Stimulated activated naive B cell treated with anti-CD40 and anti-IgM and Interleukin-4, amounts not matched to agents 10 μg/mL and 1 μg/mL and 100 μg/mL, for 72 hours (primary cell): ENCODE data around the gene CRYBA4.

Source experiments
- ATAC-seq, 2 donors: fragments of 150-1000 bp; cut with Tn5 transposase; replicated peaks; 2 replicates each; pipeline ENCODE4 v1.10.0; 2021; ENCODE audit warnings: moderate library complexity in 1 of 2
- DNase-seq: peaks from one replicate; pipeline ENCODE4 v3.0.0; 2021
- H3K27ac Mint-ChIP-seq: one replicate; pipeline ENCODE4 v1.8.0; 2022; ENCODE audit warnings: mild to moderate bottlenecking, mixed read lengths
- H3K27me3 Mint-ChIP-seq, 2 donors: one replicate each; pipeline ENCODE4 v1.8.0; 2022; ENCODE audit warnings: mixed read lengths in 2 of 2
- H3K36me3 Mint-ChIP-seq, 2 donors: one replicate each; pipeline ENCODE4 v1.8.0; 2022; ENCODE audit warnings: mixed read lengths in 2 of 2, mild to moderate bottlenecking in 1 of 2
- H3K4me1 Mint-ChIP-seq, 2 donors: one replicate each; pipeline ENCODE4 v1.8.0; 2022; ENCODE audit warnings: mixed read lengths in 2 of 2, mild to moderate bottlenecking in 1 of 2
- H3K4me3 Mint-ChIP-seq, 2 donors: one replicate each; pipeline ENCODE4 v1.8.0; 2022; ENCODE audit warnings: mild to moderate bottlenecking in 2 of 2, mixed read lengths in 2 of 2, moderate library complexity in 1 of 2
- H3K9me3 Mint-ChIP-seq, 2 donors: one replicate each; pipeline ENCODE4 v1.8.0; 2022; ENCODE audit warnings: mixed read lengths in 2 of 2, mild to moderate bottlenecking in 1 of 2

Gene CRYBA4

DNA sequence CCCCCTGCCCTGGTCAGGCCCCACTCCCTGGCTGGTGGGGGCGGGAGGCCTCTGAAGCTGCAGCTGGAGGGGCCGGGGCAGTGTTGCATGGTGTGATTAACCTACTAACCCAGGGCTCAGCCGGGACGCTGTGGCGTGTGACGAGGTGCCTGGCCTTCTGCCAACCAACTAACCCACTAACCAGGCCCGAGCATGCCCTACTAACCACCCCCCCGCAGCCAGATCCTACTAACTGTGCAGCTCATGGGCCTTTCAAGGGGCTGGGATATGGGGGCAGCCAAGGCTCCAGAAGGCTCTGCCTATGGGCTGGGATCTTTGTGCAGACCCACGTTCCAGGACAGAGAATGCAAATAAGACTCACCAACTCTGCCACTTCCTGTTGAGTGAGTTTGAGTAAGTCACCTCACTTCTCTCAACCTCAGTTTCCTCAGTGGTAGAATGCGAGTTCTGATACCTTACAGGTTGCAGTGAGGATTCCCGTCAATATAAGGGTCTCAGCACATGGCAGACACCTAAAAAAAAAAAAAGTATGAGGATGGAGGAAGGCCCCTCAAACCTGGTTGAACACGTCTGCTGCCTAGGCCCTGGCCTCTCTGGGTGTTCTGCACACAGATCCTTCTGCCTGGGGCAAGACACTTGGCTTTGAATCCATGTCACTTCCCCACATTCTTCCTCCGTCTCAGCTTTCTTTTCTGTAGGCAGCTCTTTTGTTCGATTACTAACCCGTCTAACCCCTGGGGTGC is 49.7 kb downstream of the CRYBA4 start:
- H3K4me3 Mint-ChIP-seq, result peak overlapping the region in 1 of 2 donors; percentile 99
- peaks cover 4 to 5% of the 10 kb centered on the region in 2 donors for H3K9me3 Mint-ChIP-seq
- H3K27ac Mint-ChIP-seq, result peak overlapping the region; percentile 99
- peaks cover 13 to 25% of the 10 kb centered on the region in 2 donors for H3K36me3 Mint-ChIP-seq
- H3K27me3 Mint-ChIP-seq, result no peaks in the 10 kb centered on the region
- DNase-seq (peak; percentile 20), ATAC-seq (no peak)
- H3K4me1 Mint-ChIP-seq, result peaks cover 61 to 73% of the 10 kb centered on the region in 2 donors

DNA sequence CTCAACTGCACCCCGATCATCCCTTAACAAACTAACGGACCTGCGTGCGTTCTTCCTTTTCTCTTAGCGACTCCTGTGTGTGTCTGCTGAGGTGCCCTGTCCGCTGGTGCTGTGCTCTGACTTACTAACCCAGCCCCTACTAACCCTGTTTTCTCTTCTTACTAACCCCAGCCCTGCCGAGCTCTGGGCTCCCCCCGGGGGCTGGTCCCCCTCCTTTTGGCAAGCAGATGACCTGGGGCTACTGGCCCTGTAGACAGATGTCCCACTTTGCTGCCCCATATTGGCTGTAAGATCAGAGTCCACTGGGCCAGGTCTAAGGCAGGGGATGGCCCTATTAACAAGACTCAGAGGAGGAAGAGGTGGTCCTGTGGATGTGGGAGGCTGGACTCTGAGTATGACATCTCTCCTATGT is 50.3 kb downstream of the CRYBA4 start:
- no peak for DNase-seq
- H3K36me3 Mint-ChIP-seq, result peaks cover 13 to 25% of the 10 kb centered on the region in 2 donors

DNA sequence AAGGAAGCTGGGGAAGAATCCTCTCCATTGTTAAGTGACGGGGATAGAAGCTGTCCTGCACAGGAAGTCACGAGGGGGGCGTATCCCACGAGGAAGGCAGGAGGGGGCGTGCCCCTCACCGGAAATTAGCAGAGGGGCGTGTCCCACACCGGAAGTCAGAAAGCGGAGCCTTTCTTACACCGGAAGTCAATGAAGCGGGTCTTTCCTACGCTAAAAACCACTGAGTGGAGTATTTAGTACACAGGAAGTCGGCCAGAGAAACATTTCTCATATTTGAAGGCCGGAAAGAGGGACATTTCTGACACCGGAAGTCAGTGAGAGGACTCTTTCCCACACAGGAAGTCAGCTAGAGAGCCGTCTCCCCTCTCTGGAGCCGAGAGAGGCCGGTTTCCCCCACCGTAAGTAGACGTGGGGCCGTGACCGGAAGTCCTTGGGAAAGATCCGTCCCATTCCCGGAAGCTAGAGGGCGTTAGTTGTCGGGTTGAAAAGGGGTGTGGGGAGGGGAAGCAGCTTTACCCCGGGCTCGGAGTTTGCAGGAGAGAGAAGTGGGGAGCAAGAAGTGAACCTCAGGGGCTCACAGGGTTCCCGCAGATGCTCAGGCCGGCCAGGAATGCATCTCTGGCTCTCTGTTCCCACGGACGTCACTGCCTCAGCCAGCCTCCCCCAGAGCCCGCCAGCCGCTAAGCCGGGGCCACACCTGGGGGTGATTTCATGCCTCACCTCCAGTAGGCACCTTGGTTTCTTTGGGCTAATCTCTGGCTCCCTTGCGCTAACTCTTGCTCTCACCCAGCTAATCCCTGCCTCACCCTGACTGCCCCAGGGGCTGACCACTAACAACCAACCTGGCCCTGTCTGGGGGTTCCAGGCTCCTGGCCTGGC is 51.1 kb downstream of the CRYBA4 start:
- peak; percentile 83 to 85 for ATAC-seq
- no peaks in the 10 kb centered on the region for H3K27me3 Mint-ChIP-seq
- peak; percentile 91 for DNase-seq
- H3K36me3 Mint-ChIP-seq, result peaks cover 13 to 25% of the 10 kb centered on the region in 2 donors
- H3K4me1 Mint-ChIP-seq, result peaks cover 54 to 72% of the 10 kb centered on the region in 2 donors
- H3K9me3 Mint-ChIP-seq, result peaks cover 4 to 5% of the 10 kb centered on the region in 2 donors
- peak overlapping the region; percentile 93 to 99 for H3K4me3 Mint-ChIP-seq
- peak overlapping the region; percentile 99 for H3K27ac Mint-ChIP-seq

More for the DNA sequence above, 50.3 kb downstream of the CRYBA4 start:
- peak overlapping the region; percentile 93 to 99 for H3K4me3 Mint-ChIP-seq
- H3K4me1 Mint-ChIP-seq, result peaks cover 60 to 73% of the 10 kb centered on the region in 2 donors
- H3K9me3 Mint-ChIP-seq, result peaks cover 4 to 5% of the 10 kb centered on the region in 2 donors
- peak in 1 of 2 donors; percentile 24 for ATAC-seq
- H3K27me3 Mint-ChIP-seq, result no peaks in the 10 kb centered on the region
- H3K27ac Mint-ChIP-seq, result peak overlapping the region; percentile 99

DNA sequence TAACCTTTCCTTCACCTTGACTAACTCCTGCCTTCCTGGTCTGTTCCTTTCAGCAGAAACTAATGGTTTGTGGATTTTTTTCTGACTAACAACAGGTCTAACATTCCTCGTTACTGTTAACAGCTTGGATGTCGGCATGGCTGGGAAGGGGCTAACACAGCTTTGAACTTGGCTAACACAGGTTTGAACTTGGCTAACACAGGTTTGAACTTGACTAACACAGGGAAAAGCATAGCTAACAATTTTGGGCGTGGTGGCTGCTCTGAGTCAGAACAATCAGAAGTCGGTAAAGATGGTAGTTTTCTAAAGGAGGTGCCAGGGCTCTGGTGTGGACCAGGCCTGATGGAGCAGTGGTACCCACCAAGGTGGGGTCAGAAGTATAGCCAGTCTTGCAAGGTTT is 51.7 kb downstream of the CRYBA4 start:
- DNase-seq (no peak), ATAC-seq (no peak)
- Mint-ChIP-seq H3K27ac (peak overlapping the region; percentile 99), H3K9me3 (peaks cover 4 to 5% of the 10 kb centered on the region in 2 donors), H3K36me3 (peaks cover 13 to 25% of the 10 kb centered on the region in 2 donors), H3K4me3 (peak overlapping the region; percentile 93 to 99), H3K4me1 (peaks cover 55 to 76% of the 10 kb centered on the region in 2 donors), H3K27me3 (no peaks in the 10 kb centered on the region)

DNA sequence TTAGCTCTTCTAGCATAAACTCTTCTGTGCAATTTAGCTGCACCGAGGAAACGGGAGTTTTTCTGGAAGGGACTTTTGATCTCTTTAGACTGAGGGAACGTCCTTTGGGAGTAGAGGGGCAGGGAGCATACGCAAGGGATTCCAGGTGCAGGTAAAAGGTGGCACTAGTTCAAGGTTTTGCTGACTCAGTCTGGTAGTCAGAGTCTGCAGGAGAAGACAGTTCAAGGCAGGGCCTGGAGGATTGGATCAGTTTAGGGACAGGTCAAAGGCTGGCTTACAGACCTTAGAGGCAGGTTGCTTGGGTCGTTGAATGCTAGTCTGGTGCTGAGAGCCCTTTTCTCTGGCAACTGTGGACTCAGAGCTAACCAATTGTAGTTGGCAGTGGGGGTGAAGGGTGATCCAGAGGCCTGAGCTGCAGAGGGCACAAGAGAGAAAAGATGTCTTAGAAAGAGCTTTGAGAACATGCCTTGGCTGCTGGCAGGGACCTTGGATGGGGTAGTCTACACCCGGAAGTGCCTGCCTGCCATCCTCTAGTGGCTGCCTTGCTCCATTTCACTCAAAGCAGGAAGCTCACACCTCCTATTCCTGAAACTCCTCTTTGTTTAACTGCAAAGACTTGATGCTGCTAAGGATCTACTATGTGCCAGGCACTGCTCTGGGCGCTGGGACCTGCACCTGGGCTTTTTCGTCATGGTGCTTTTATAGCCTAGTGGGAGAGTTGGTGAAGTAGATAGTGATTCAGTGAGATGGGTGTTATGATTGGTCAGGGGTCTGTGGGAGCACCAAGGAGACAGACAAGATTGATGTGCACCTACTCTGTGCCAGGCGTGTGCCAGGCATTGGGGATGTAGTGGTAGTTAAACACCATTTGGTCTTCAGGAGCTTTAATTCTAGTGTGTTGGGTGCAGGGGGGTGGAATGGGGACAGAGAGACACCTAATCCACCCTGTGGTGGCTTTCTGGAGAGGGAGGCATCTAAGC is 52.7 kb downstream of the CRYBA4 start:
- peaks cover 60 to 75% of the 10 kb centered on the region in 2 donors for H3K4me1 Mint-ChIP-seq
- DNase-seq, result no peak
- ATAC-seq, result no peak

DNA sequence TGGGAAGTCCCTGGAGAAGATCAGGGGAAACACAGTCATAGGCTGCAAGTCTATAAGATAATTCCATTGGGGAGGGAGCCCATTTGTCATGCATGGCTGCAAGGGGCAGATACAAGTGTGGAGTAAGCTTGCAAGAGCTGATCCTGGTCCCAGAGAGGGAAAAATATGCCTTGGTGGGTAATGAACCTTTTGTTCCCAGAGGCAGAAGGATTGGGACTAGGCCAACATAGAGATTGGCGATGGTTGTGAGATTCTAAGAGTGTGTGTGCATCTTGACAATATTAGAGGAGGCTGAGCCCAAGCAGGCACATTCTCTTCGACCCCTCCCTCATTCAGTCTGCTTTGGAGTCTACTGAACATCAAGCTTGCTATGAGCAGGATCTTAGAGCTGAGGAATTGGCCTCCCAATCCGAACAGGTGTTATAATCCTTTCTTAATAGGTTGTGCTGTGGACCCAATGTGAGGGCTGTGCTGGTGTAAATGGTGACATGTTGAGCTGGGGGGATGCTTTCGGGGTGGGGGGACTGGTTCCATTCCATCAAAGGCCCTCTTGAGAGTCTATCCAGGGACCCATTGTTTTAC is 54.0 kb downstream of the CRYBA4 start:
- no peak for ATAC-seq
- Mint-ChIP-seq H3K27me3 (no peaks in the 10 kb centered on the region), H3K4me3 (no peak overlapping the region), H3K36me3 (peaks cover 18 to 35% of the 10 kb centered on the region in 2 donors), H3K9me3 (peaks cover 2 to 4% of the 10 kb centered on the region in 2 donors), H3K4me1 (peaks cover 55 to 78% of the 10 kb centered on the region in 2 donors), H3K27ac (peak overlapping the region; percentile 28)
- no peak for DNase-seq

More for the DNA sequence above, 52.7 kb downstream of the CRYBA4 start:
- peaks cover 13 to 25% of the 10 kb centered on the region in 2 donors for H3K36me3 Mint-ChIP-seq
- no peaks in the 10 kb centered on the region for H3K27me3 Mint-ChIP-seq
- H3K27ac Mint-ChIP-seq, result peak overlapping the region; percentile 99
- peak overlapping the region; percentile 93 to 99 for H3K4me3 Mint-ChIP-seq
- H3K9me3 Mint-ChIP-seq, result peaks cover 4 to 5% of the 10 kb centered on the region in 2 donors

DNA sequence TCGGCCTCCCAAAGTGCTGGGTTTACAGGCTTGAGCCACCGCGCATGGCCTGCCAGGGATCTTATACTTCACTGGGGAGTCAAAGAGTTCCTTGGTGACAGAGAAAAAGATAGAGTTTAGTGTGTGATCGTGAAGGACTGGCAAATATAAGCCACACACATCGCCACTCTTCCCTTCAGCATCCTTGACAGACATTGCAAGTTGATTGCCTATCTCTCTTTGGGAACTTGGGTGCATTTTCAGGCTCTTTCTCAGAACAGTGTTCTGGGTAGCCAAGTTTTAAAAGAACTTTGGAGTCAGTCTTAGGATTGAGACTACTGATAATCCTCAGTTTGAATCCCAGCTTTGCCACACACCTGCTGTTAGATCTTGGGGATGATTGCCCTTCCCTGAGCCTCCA is 55.5 kb downstream of the CRYBA4 start:
- peaks cover 27 to 48% of the 10 kb centered on the region in 2 donors for H3K36me3 Mint-ChIP-seq
- H3K4me3 Mint-ChIP-seq, result no peak overlapping the region
- DNase-seq (no peak), ATAC-seq (no peak)
- no peaks in the 10 kb centered on the region for H3K27me3 Mint-ChIP-seq
- H3K27ac Mint-ChIP-seq, result peak overlapping the region; percentile 31
- H3K4me1 Mint-ChIP-seq, result peaks cover 42 to 72% of the 10 kb centered on the region in 2 donors
- H3K9me3 Mint-ChIP-seq, result peaks cover 0 to under 1% of the 10 kb centered on the region in 2 donors

DNA sequence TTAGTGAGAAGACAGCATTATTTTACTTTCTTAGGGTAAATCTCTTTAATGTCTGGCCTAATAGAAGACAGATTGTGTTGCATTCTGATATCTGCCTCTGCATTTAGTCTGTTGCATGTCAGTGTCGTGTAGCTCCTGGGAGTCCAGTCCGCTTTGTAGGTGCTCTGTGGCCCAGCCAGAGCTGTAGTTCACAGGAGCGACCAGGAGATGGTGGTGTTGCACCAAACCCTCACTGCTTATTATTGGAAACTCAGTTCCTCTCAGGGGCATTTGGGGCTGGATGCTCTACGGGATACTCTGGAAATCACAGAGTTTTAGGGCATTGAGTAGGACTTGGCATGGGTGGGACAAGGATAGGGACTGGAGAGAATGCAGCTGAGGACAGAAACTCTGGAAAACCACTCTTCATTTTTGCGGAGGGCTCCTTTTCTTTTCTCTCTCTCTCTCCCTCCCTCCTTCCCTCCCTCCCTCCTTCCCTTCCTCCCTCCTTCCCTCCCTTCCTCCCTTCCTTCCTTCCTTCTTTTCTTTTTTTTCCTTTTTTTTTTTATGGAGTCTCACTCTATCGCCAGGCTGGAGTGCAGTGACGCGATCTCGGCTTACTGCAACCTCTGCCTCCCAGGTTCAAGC is 57.4 kb downstream of the CRYBA4 start:
- Mint-ChIP-seq H3K4me3 (no peak overlapping the region), H3K36me3 (peaks cover 37 to 59% of the 10 kb centered on the region in 2 donors), H3K9me3 (no peaks in the 10 kb centered on the region), H3K27me3 (no peaks in the 10 kb centered on the region), H3K4me1 (peaks cover 37 to 65% of the 10 kb centered on the region in 2 donors), H3K27ac (no peak overlapping the region)
- peak; percentile 78 to 89 for ATAC-seq
- DNase-seq, result peak; percentile 58
